Prostate gland (tissue), 2 donors: ENCODE results near the gene YIF1A. TPM values are rescaled to one million over a fixed set of nuclear protein-coding genes. Genes with fewer than 3 reads are reported as not detected.
A peak's percentile ranks its signal among the peaks of the same experiment; 100 is the strongest.

ENCODE experiments used
- DNase-seq: peaks from one replicate; pipeline ENCODE4 v3.0.0-alpha.2; 2019; ENCODE audit warnings: low spot score
- H3K27ac ChIP-seq, 2 donors: fragments of 200-600 bp; sonication (generic); 2 replicates each; pipeline ENCODE4 v1.5.1; 2017 to 2019
- H3K27me3 ChIP-seq: fragments of 200-600 bp; sonication (generic); replicated peaks from 2 replicates; pipeline ENCODE4 v1.5.1; 2019; ENCODE audit not compliant: insufficient read depth
- H3K36me3 ChIP-seq, 2 donors: fragments of 200-600 bp; sonication (generic); 1 replicate in 1 of 2; 2 replicates in 1 of 2; pipeline versions ENCODE4 v1.5.1 to v1.8.1; 2017 to 2019
- H3K4me1 ChIP-seq: fragments of 200-600 bp; sonication (generic); replicated peaks from 2 replicates; pipeline ENCODE4 v1.5.1; 2019
- H3K4me3 ChIP-seq, 2 donors: fragments of 200-600 bp; sonication (generic); 2 replicates each; pipeline ENCODE4 v1.5.1; 2017 to 2019
- H3K9me3 ChIP-seq: fragments of 200-600 bp; sonication (generic); 2 replicates; pipeline ENCODE4 v1.5.1; 2017
- CTCF ChIP-seq, 4 experiments: fragments of 200-600 bp in 2 of 4; fragments of 450-650 bp in 2 of 4; sonication (generic) in 2 of 4; IDR thresholded peaks; 1 replicate in 3 of 4; 2 replicates in 1 of 4; pipeline ENCODE4 v1.5.1; 2016 to 2019; ENCODE audit warnings: antibody characterized with exemption in 4 of 4, mild to moderate bottlenecking in 2 of 4, moderate library complexity in 2 of 4
- POLR2A ChIP-seq: fragments of 450-650 bp; IDR thresholded peaks from one replicate; pipeline ENCODE4 v1.6.1; 2016; ENCODE audit warnings: antibody characterized with exemption, mild to moderate bottlenecking
- POLR2AphosphoS5 ChIP-seq: sonication (generic); formaldehyde crosslinking; IDR thresholded peaks from one replicate; pipeline ENCODE4 v1.6.1; 2017; ENCODE audit warnings: antibody characterized with exemption
- WGBS: methylation state at CpG from one replicate; pipeline ENCODE4 v1.1.5; 2018; 5-methylcytosine and 5-hydroxymethylcytosine counted together
- intact Hi-C: fragments of 100-400 bp; cut with DNase I; formaldehyde crosslinking; loops from one replicate; pipeline ENCODE4 v1.14.2; 2022
- total RNA-seq, 2 donors: library from RNA; depleted of rRNA; stranded (reverse); fragments of >200 nt; gene quantifications; one replicate each; pipeline ENCODE4 v1.1.0, GENCODE V29; 2016

YIF1A gene
- total RNA-seq, 2 donors from 2014 or later: 92.6 to 112 TPM

GRCh38 chr11:66266378-66267038 lies 22.4 kb downstream of the YIF1A start:
- intact Hi-C loops: loop anchor here (10.0 kb wide), 1 partner anchor 352 kb away; the partner anchor contains the start of genes C11orf68 and DRAP1
- DNase-seq: no peak
- H3K9me3 ChIP-seq: no peaks in the 10 kb centered on the region
- H3K36me3 ChIP-seq: peaks cover 0 to 7% of the 10 kb centered on the region in 2 donors
- no peaks in the 10 kb centered on the region for H3K27me3 ChIP-seq
- WGBS: 82% methylated on average over 20 of the region's 20 CpGs
- H3K4me3 ChIP-seq: no peak overlapping the region
- H3K4me1 ChIP-seq: peaks cover 9% of the 10 kb centered on the region
- TF ChIP-seq POLR2AphosphoS5 (no peak), POLR2A (no peak), CTCF (IDR thresholded peaks at IDR 0.05) (no peak)
- peak overlapping the region; percentile 98 for H3K27ac ChIP-seq

GRCh38 chr11:66265531-66266377 lies 23.2 kb downstream of the YIF1A start:
- Histone ChIP-seq H3K27ac (no peak overlapping the region), H3K9me3 (no peaks in the 10 kb centered on the region), H3K27me3 (no peaks in the 10 kb centered on the region), H3K4me3 (no peak overlapping the region), H3K4me1 (peaks cover 9% of the 10 kb centered on the region), H3K36me3 (peaks cover 0 to 7% of the 10 kb centered on the region in 2 donors)
- intact Hi-C loops: loop anchor here (10.0 kb wide), 1 partner anchor 351 kb away; the partner anchor contains the start of genes C11orf68 and DRAP1
- no peak for DNase-seq
- no peak for TF ChIP-seq POLR2A
- no peak for TF ChIP-seq POLR2AphosphoS5
- TF ChIP-seq CTCF (IDR thresholded peaks at IDR 0.05): no peak
- WGBS: 88% methylated on average over 26 of the region's 26 CpGs

- H3K9me3 ChIP-seq: no peaks in the 10 kb centered on the region
- no peak for TF ChIP-seq POLR2AphosphoS5
- no peak for TF ChIP-seq POLR2A
- TF ChIP-seq CTCF (IDR thresholded peaks at IDR 0.05): no peak
- peaks cover 9% of the 10 kb centered on the region for H3K4me1 ChIP-seq
- no peak overlapping the region for H3K27ac ChIP-seq
- peaks cover 0 to 7% of the 10 kb centered on the region in 2 donors for H3K36me3 ChIP-seq
- no peak for DNase-seq
- intact Hi-C loops: loop anchor here (10.0 kb wide), 1 partner anchor 350 kb away; the partner anchor contains the start of genes C11orf68 and DRAP1
- H3K4me3 ChIP-seq: no peak overlapping the region
- 64% methylated on average over 11 of the region's 12 CpGs for WGBS
- no peaks in the 10 kb centered on the region for H3K27me3 ChIP-seq
Measured at GRCh38 chr11:66264914-66265313, 24.0 kb downstream of the YIF1A start.

GRCh38 chr11:66264383-66264782 lies 24.6 kb downstream of the YIF1A start:
- no peak overlapping the region for H3K27ac ChIP-seq
- TF ChIP-seq CTCF (IDR thresholded peaks at IDR 0.05): no peak
- TF ChIP-seq POLR2A: no peak
- no peak for TF ChIP-seq POLR2AphosphoS5
- WGBS: 91% methylated on average over 8 of the region's 8 CpGs

More at GRCh38 chr11:66264383-66264782, 24.6 kb downstream of the YIF1A start:
- no peaks in the 10 kb centered on the region for H3K9me3 ChIP-seq
- H3K4me3 ChIP-seq: no peak overlapping the region
- no peak for DNase-seq
- H3K36me3 ChIP-seq: peaks cover 0 to 7% of the 10 kb centered on the region in 2 donors
- intact Hi-C loops: loop anchor here (10.0 kb wide), 1 partner anchor 350 kb away; the partner anchor contains the start of genes C11orf68 and DRAP1
- H3K27me3 ChIP-seq: no peaks in the 10 kb centered on the region
- H3K4me1 ChIP-seq: peaks cover 7% of the 10 kb centered on the region
